ENCODE measurements around the gene ZNF536. TPM values are rescaled to one million over a fixed set of nuclear protein-coding genes. Genes with fewer than 3 reads are reported as not detected.

ZNF536 gene
- total and polyA plus RNA-seq, 2 of the 4 experiments (the other 2 are of a cell fraction): not detected

- Histone ChIP-seq H4K20me1 (ENCODE audit: insufficient read depth, low read length) (no peaks in the 10 kb centered on the region), H2AFZ (replicated peaks; ENCODE audit: low read length, poor library complexity) (no peak overlapping the region), H3K4me3 (ENCODE audit: insufficient read depth, low read depth, low read length) (no peak overlapping the region), H2BK5ac (ENCODE audit: low read depth, low read length, poor library complexity, severe bottlenecking) (no peak overlapping the region), H3K36me3 (ENCODE audit: control insufficient read depth, insufficient read depth, low read length) (no peaks in the 10 kb centered on the region), H4K8ac (ENCODE audit: low read depth in 2 of 2, low read length in 2 of 2) (no peak overlapping the region), H2AK9ac (replicated peaks; ENCODE audit: low read depth, low read length, poor library complexity) (no peak overlapping the region), H3K4ac (ENCODE audit: low read depth, low read length) (no peak overlapping the region), H3K23ac (ENCODE audit: low read depth, low read length) (no peak overlapping the region), H3K18ac (ENCODE audit: low read depth, low read length) (no peak overlapping the region), H3K56ac (ENCODE audit: extremely low read depth, insufficient read depth, low read length) (no peak overlapping the region), H3K27ac (ENCODE audit: insufficient read depth, low read length) (no peak overlapping the region), H3K4me2 (ENCODE audit: low read depth, low read length) (no peak overlapping the region), H3K9me1 (ENCODE audit: insufficient read depth, low read length) (no peaks in the 10 kb centered on the region), H4K5ac (ENCODE audit: low read depth, low read length) (no peak overlapping the region), H3K79me1 (ENCODE audit: low read depth in 1 of 2, low read length in 2 of 2) (no peaks in the 10 kb centered on the region), H3K4me1 (ENCODE audit: control insufficient read depth, insufficient read depth, low read length) (no peaks in the 10 kb centered on the region), H2BK15ac (ENCODE audit: low read depth, low read length) (no peak overlapping the region), H2BK120ac (ENCODE audit: low read depth, low read length) (no peak overlapping the region), H3K9ac (ENCODE audit: low read depth, low read length) (no peak overlapping the region), H3K9me3 (ENCODE audit: control insufficient read depth, insufficient read depth, low read length) (peaks cover 19% of the 10 kb centered on the region), H2AK5ac (ENCODE audit: low read depth, low read length) (no peak overlapping the region), H3K14ac (replicated peaks; ENCODE audit: low read depth, low read length) (no peak overlapping the region), H4K91ac (ENCODE audit: insufficient read depth, low read depth, low read length) (no peak overlapping the region), H3K27me3 (ENCODE audit: control insufficient read depth, insufficient read depth, low read length) (no peaks in the 10 kb centered on the region), H2BK20ac (ENCODE audit: low read depth, low read length) (no peak overlapping the region)
- intact Hi-C loops (cut with micrococcal nuclease): no loop called here
- DNase-seq (no peak), ATAC-seq (ENCODE audit: low read depth) (no peak)
- WGBS, 2 experiments (ENCODE audit: extremely low coverage in 2 of 2, insufficient read length in 1 of 2): no CpG with 5 or more reads among the region's 10 CpGs
- dilution Hi-C loops (cut with HindIII; ENCODE audit: low sequenced_read_pairs, unreplicated experiment): no loop called here
- BruUV-seq (replicated peaks): no TSS peak
- CTCF ChIA-PET: interaction anchor here (0.6 kb wide), 1 partner anchor 111 kb away, joined by 7 read pairs; no protein-coding TSS in a partner anchor
- POLR2A ChIA-PET (ENCODE audit: unreplicated experiment): no interaction called here
- in situ Hi-C loops (cut with MboI; ENCODE audit: low sequenced_read_pairs): no loop called here
- no peak for TF ChIP-seq CHD1 (IDR thresholded peaks at IDR 0.05; ENCODE audit: low read depth, low read length)
- TF ChIP-seq CEBPB (IDR thresholded peaks at IDR 0.05; ENCODE audit: low read depth, low read length): no peak
- TF ChIP-seq BHLHE40 (IDR thresholded peaks at IDR 0.05; ENCODE audit: low read depth, low read length): no peak
- no peak for TF ChIP-seq MXI1 (IDR thresholded peaks at IDR 0.05; ENCODE audit: borderline replicate concordance, low read depth, low read length)
- TF ChIP-seq FOS (IDR thresholded peaks at IDR 0.05; ENCODE audit: low read depth, low read length): no peak
- no peak for TF ChIP-seq POLR2A (IDR thresholded peaks at IDR 0.05; ENCODE audit: low read depth, low read length)
- no peak for TF ChIP-seq RCOR1 (IDR thresholded peaks at IDR 0.05; ENCODE audit: insufficient replicate concordance, low read length)
- TF ChIP-seq USF2 (IDR thresholded peaks at IDR 0.05; ENCODE audit: low read depth, low read length): no peak
- TF ChIP-seq MAZ (IDR thresholded peaks at IDR 0.05; ENCODE audit: borderline replicate concordance, low read depth, low read length): no peak
- TF ChIP-seq SMC3 (IDR thresholded peaks at IDR 0.05; ENCODE audit: low read depth, low read length): no peak
- no peak for TF ChIP-seq CTCF (conservative IDR thresholded peaks at IDR 0.05; ENCODE audit: low read depth, low read length)
- TF ChIP-seq NFE2L2 (IDR thresholded peaks at IDR 0.05; ENCODE audit: low read depth, low read length): no peak
- no peak for TF ChIP-seq RFX5 (IDR thresholded peaks at IDR 0.05; ENCODE audit: low read depth, low read length)
- TF ChIP-seq ELK1 (IDR thresholded peaks at IDR 0.05; ENCODE audit: borderline replicate concordance, low read depth, low read length): no peak
- no peak for TF ChIP-seq RAD21 (IDR thresholded peaks at IDR 0.05; ENCODE audit: low read length)
Observed at GRCh38 chr19:30512176-30513081, 140.2 kb downstream of the ZNF536 start.

Measured in IMR-90 (cell line).